KMS-11 (cell line): ENCODE results near the gene CD46.

ENCODE experiments used
- H2AFZ ChIP-seq: fragments of 200-600 bp; sonication (generic); 2 replicates; pipeline ENCODE4 v1.6.1; 2016; ENCODE audit warnings: antibody characterized with exemption, mixed run types, low read depth
- H3K27ac ChIP-seq: fragments of 200-600 bp; sonication (generic); 2 replicates; pipeline ENCODE4 v1.6.1; 2016; ENCODE audit warnings: mild to moderate bottlenecking, mixed run types
- H3K27me3 ChIP-seq: fragments of 200-600 bp; sonication (generic); 2 replicates; pipeline ENCODE4 v1.6.1; 2017; ENCODE audit warnings: mild to moderate bottlenecking, low read depth, mixed run types, moderate library complexity; ENCODE audit not compliant: insufficient read depth
- H3K36me3 ChIP-seq: fragments of 200-600 bp; sonication (generic); 2 replicates; pipeline ENCODE4 v1.6.1; 2017; ENCODE audit warnings: mild to moderate bottlenecking, mixed run types; ENCODE audit not compliant: insufficient read depth
- H3K4me1 ChIP-seq: fragments of 200-600 bp; sonication (generic); 2 replicates; pipeline ENCODE4 v1.6.1; 2016; ENCODE audit warnings: mild to moderate bottlenecking, low read depth, mixed run types; ENCODE audit not compliant: poor library complexity, severe bottlenecking
- H3K4me2 ChIP-seq: fragments of 200-600 bp; sonication (generic); 2 replicates; pipeline ENCODE4 v1.7.0; 2016; ENCODE audit warnings: mild to moderate bottlenecking, mixed run types
- H3K4me3 ChIP-seq: fragments of 200-600 bp; sonication (generic); IDR thresholded peaks from 2 replicates; pipeline ENCODE4 v1.6.1; 2017; ENCODE audit warnings: low read depth, low read length, mixed read lengths; ENCODE audit not compliant: insufficient read depth
- H3K79me2 ChIP-seq: fragments of 200-600 bp; sonication (generic); 2 replicates; pipeline ENCODE4 v1.6.1; 2016; ENCODE audit warnings: low read depth, mixed run types; ENCODE audit not compliant: insufficient read depth
- H3K9ac ChIP-seq: fragments of 200-600 bp; sonication (generic); 2 replicates; pipeline ENCODE4 v1.6.1; 2016; ENCODE audit warnings: mild to moderate bottlenecking, mixed run types
- H4K20me1 ChIP-seq: fragments of 200-600 bp; sonication (generic); 2 replicates; pipeline ENCODE4 v1.6.1; 2016; ENCODE audit warnings: mild to moderate bottlenecking, mixed run types; ENCODE audit not compliant: insufficient read depth
- CTCF ChIP-seq: fragments of 200-600 bp; sonication (generic); conservative IDR thresholded peaks from 2 replicates; pipeline ENCODE4 v1.6.1; 2017; ENCODE audit warnings: low read depth, mild to moderate bottlenecking, antibody characterized with exemption, low read length, moderate library complexity, mixed read lengths

The CD46 gene

GRCh38 chr1:207829576-207829975, 77.7 kb downstream of the CD46 start:
- Histone ChIP-seq H3K4me2 (no peak overlapping the region; the same call in 1 of the 2 replicates), H3K4me1 (peaks cover 83% of the 10 kb centered on the region), H3K27me3 (no peaks in the 10 kb centered on the region), H3K4me3 (no peak overlapping the region), H3K27ac (no peak overlapping the region), H3K9ac (no peak overlapping the region), H3K36me3 (no peaks in the 10 kb centered on the region), H2AFZ (no peak overlapping the region), H3K79me2 (peaks cover 61% of the 10 kb centered on the region), H4K20me1 (no peaks in the 10 kb centered on the region)
- no peak for TF ChIP-seq CTCF

- no peak overlapping the region for H3K4me3 ChIP-seq
- no peak overlapping the region for H2AFZ ChIP-seq
- no peaks in the 10 kb centered on the region for H4K20me1 ChIP-seq
- H3K27ac ChIP-seq: no peak overlapping the region
- peaks cover 71% of the 10 kb centered on the region for H3K4me1 ChIP-seq
- peaks cover 55% of the 10 kb centered on the region for H3K79me2 ChIP-seq
- no peak for TF ChIP-seq CTCF
- H3K9ac ChIP-seq: no peak overlapping the region
- H3K36me3 ChIP-seq: no peaks in the 10 kb centered on the region
- no peak overlapping the region; the same call in 1 of the 2 replicates for H3K4me2 ChIP-seq
- H3K27me3 ChIP-seq: no peaks in the 10 kb centered on the region
Observed at GRCh38 chr1:207830788-207831187, 78.9 kb downstream of the CD46 start.

- H3K4me1 ChIP-seq: peaks cover 64% of the 10 kb centered on the region
- peak overlapping the region; percentile 31; the same call in 1 of the 2 replicates for H3K9ac ChIP-seq
- H3K27ac ChIP-seq: peak overlapping the region; percentile 63
- peaks cover 52% of the 10 kb centered on the region for H3K79me2 ChIP-seq
- H3K27me3 ChIP-seq: no peaks in the 10 kb centered on the region
- H3K4me3 ChIP-seq: peak overlapping the region; percentile 77
- no peak for TF ChIP-seq CTCF
- H3K4me2 ChIP-seq: peak overlapping the region; percentile 89
- peak overlapping the region; percentile 18; the same call in 1 of the 2 replicates for H2AFZ ChIP-seq
- H4K20me1 ChIP-seq: no peaks in the 10 kb centered on the region
- H3K36me3 ChIP-seq: no peaks in the 10 kb centered on the region
Observed at GRCh38 chr1:207831517-207832327, 79.9 kb downstream of the CD46 start.

GRCh38 chr1:207832796-207833195, 80.9 kb downstream of the CD46 start:
- H2AFZ ChIP-seq: no peak overlapping the region
- no peak overlapping the region for H3K9ac ChIP-seq
- no peak for TF ChIP-seq CTCF
- H3K4me1 ChIP-seq: peaks cover 54% of the 10 kb centered on the region
- no peaks in the 10 kb centered on the region for H4K20me1 ChIP-seq
- H3K36me3 ChIP-seq: no peaks in the 10 kb centered on the region
- no peak overlapping the region for H3K4me3 ChIP-seq
- H3K27ac ChIP-seq: peak overlapping the region; percentile 63; the same call in 1 of the 2 replicates
- H3K79me2 ChIP-seq: peaks cover 50% of the 10 kb centered on the region
- H3K4me2 ChIP-seq: peak overlapping the region; percentile 89; the same call in 1 of the 2 replicates
- H3K27me3 ChIP-seq: no peaks in the 10 kb centered on the region
